Testis (tissue), 3 donors: ENCODE measurements around the gene BUB1. TPM values are rescaled to one million over a fixed set of nuclear protein-coding genes. Genes with fewer than 3 reads are reported as not detected.
"Not testable (repeated sequence)": the region's sequence is repeated elsewhere in the genome, so short reads cannot be mapped to it uniquely, and the experiment has no call there.

Experiments used
- DNase-seq: peaks from one replicate; pipeline ENCODE4 v3.0.0-alpha.2; 2019
- H3K27ac ChIP-seq, 2 donors: fragments of 200-600 bp; sonication (generic); one replicate each; pipeline ENCODE4 v1.5.1; 2019
- H3K27me3 ChIP-seq: fragments of 200-600 bp; sonication (generic); one replicate; pipeline ENCODE4 v1.5.1; 2019
- H3K36me3 ChIP-seq: fragments of 200-600 bp; sonication (generic); one replicate; pipeline ENCODE4 v1.5.1; 2017; ENCODE audit warnings: low read depth; ENCODE audit errors: missing control alignments
- H3K4me1 ChIP-seq: fragments of 200-600 bp; sonication (generic); one replicate; pipeline ENCODE4 v1.5.1; 2019
- H3K4me3 ChIP-seq, 2 donors: fragments of 200-600 bp; sonication (generic); one replicate each; pipeline ENCODE4 v1.5.1; 2017 to 2019
- H3K9me3 ChIP-seq: fragments of 200-600 bp; sonication (generic); one replicate; pipeline ENCODE4 v1.5.1; 2017
- POLR2A ChIP-seq: fragments of 450-650 bp; IDR thresholded peaks from one replicate; pipeline ENCODE4 v1.6.1; 2017; ENCODE audit warnings: antibody characterized with exemption, mild to moderate bottlenecking, moderate library complexity
- WGBS, 2 donors: methylation state at CpG; one replicate each; pipeline ENCODE4 v1.1.5; 2018; 5-methylcytosine and 5-hydroxymethylcytosine counted together
- intact Hi-C: fragments of 100-400 bp; cut with DNase I; formaldehyde crosslinking; loops from one replicate; pipeline ENCODE4 v1.15.1; 2023; ENCODE audit warnings: low total_unique reads
- polyA plus RNA-seq: library from polyadenylated mRNA; stranded (reverse); fragments of 350-450 nt; fragmentation: Illumina TruSeq; extraction: RNeasy Lipid Tissue Mini Kit (QIAGEN cat#74804); gene quantifications from one replicate; pipeline ENCODE4 v1.2.3, GENCODE V29; 2014; ENCODE audit warnings: low read depth, low replicate concordance; ENCODE audit not compliant: insufficient read depth
- total RNA-seq, 2 donors: library from RNA; depleted of rRNA; stranded (reverse); fragments of >200 nt; gene quantifications; one replicate each; pipeline ENCODE4 v1.2.3, GENCODE V29; 2016
- TF ChIP-seq, protein P1 (sequence below), 3 experiments: fragments of 450-650 bp in 2 of 3; fragments of 200-600 bp in 1 of 3; sonication (generic) in 1 of 3; IDR thresholded peaks; one replicate each; pipeline ENCODE4 v1.5.1; 2016 to 2019; ENCODE audit warnings: antibody characterized with exemption in 3 of 3, mild to moderate bottlenecking in 2 of 3, moderate library complexity in 1 of 3

Gene BUB1
- total and polyA plus RNA-seq, 3 donors from 2014 or later, result 50.5 to 72.9 (median 70.0) TPM

DNA sequence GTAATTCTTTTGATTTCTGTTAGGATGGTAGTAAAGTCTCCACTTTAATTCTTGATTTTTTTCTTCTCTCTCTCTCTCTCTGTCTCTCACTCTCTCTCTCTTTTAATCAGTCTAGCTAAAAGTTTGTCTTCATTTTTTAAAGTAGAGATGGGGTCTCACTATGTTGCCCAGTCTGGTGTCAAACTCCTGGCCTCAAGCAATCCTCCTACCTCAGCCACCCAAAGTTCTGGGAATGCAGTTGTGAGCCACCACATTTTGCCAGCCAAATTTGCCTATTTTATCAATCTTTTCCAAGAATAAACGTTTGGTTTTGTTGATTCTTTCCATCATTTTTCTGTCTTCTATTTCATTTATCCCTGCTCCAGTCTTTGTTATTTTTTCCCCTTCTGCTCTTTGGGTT is 30.6 kb upstream of the BUB1 start:
- Histone ChIP-seq H3K27ac (no peak overlapping the region), H3K4me1 (no peaks in the 10 kb centered on the region), H3K27me3 (no peaks in the 10 kb centered on the region), H3K4me3 (no peak overlapping the region), H3K9me3 (no peaks in the 10 kb centered on the region), H3K36me3 (no peaks in the 10 kb centered on the region)
- intact Hi-C loops, result no loop called here
- WGBS, 2 donors, result 44 to 50% methylated on average over 1 of the region's 1 CpG
- no peak for TF ChIP-seq POLR2A
- TF ChIP-seq, protein P1, sequence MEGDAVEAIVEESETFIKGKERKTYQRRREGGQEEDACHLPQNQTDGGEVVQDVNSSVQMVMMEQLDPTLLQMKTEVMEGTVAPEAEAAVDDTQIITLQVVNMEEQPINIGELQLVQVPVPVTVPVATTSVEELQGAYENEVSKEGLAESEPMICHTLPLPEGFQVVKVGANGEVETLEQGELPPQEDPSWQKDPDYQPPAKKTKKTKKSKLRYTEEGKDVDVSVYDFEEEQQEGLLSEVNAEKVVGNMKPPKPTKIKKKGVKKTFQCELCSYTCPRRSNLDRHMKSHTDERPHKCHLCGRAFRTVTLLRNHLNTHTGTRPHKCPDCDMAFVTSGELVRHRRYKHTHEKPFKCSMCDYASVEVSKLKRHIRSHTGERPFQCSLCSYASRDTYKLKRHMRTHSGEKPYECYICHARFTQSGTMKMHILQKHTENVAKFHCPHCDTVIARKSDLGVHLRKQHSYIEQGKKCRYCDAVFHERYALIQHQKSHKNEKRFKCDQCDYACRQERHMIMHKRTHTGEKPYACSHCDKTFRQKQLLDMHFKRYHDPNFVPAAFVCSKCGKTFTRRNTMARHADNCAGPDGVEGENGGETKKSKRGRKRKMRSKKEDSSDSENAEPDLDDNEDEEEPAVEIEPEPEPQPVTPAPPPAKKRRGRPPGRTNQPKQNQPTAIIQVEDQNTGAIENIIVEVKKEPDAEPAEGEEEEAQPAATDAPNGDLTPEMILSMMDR (IDR thresholded peaks at IDR 0.05), result no peak
- no peak for DNase-seq

DNA sequence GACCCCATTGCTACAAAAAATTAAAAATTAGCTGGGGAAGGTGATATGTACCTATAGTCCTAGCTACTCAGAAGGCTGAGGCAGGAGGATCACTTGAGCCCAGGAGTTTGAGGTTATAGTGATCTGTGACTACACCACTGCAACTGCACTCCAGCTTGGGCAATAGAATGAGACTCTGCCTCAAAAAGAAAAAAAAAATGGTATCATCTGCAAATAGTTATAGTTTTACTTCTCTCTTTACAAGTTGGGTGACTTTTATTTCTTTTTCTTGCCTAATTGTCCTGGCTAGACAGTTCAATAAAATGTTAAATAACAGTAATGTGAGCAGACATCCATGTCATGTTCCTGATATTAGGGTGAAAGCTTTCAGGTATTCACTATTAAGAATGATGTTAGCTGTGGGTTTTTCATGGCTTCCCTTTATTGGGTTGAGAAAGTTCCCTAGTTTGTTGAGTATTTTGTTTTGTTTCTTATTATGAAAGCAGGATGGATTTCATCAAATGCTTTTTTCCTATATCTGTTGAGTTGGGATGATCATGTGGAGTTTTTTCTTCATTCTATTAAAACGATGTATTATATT is 29.6 kb upstream of the BUB1 start:
- Histone ChIP-seq H3K36me3 (no peaks in the 10 kb centered on the region), H3K27me3 (no peaks in the 10 kb centered on the region), H3K9me3 (no peaks in the 10 kb centered on the region), H3K4me3 (no peak overlapping the region), H3K27ac (no peak overlapping the region), H3K4me1 (no peaks in the 10 kb centered on the region)
- intact Hi-C loops, result no loop called here
- DNase-seq, result no peak
- TF ChIP-seq, protein P1 (IDR thresholded peaks at IDR 0.05), result no peak
- no peak for TF ChIP-seq POLR2A
- 82 to 89% methylated on average over 1 of the region's 1 CpG for WGBS, 2 donors

DNA sequence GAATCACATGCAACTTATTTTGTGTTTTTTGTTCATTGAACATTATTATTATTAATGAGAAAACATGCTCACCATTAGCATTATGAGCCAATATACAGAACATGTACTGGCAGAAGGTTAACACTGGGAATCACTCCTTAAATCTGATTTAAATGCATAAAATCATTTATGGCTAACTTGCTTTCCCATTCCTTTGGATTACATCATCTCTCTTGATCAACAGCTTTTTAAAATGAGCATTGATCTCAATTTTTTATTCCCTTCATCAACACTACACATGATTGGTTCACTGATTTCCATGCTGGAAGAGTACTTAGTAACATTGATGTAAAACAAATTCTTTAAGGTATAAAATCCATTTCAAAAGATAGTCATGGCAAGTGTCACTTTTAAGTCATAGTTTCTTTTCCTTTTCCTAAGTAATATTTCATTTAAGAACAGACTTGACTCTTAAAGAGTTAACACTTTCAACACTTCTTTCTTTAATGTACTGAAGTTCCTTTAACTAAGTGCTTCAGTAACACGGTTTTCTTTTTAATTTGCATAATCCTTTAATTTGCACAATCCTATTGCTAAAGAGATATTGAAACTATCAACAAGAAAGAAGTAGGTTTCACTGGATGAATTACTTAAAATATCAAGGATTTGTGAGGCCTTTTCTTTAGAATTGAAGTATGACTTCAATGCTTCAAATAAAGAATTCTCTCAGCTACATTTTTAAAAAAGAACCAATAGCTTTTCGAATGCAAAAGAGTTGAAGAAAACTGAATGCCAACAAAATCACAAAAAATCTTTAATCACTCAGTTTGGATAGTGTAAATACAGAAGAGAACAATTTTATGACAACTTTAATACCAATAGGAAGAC is 24.9 kb upstream of the BUB1 start:
- Histone ChIP-seq H3K27me3 (no peaks in the 10 kb centered on the region), H3K4me3 (no peak overlapping the region), H3K27ac (no peak overlapping the region), H3K4me1 (no peaks in the 10 kb centered on the region), H3K9me3 (no peaks in the 10 kb centered on the region), H3K36me3 (no peaks in the 10 kb centered on the region)
- DNase-seq, result no peak
- intact Hi-C loops, result no loop called here
- 70 to 75% methylated on average over 2 of the region's 2 CpGs for WGBS, 2 donors
- TF ChIP-seq, protein P1 (IDR thresholded peaks at IDR 0.05), result no peak
- no peak for TF ChIP-seq POLR2A

DNA sequence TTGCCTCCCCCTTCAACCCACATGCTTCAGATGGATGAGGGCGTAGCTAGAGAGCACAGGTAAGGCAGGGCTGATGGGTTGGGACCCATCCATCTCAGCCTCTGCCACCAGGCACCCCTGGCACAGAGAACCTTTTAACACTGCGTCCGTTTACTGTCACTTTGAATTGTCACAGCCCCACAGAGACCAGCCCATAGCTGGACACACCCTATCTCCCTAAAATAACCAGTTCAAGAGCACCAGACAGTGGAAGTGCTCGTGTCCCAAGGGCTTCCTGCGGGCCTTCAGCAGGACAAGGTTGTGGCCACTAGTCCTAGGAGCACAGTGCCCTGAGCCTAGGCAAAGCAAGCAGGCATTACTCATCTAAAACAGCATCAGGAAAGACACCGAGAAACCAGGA is 20.4 kb upstream of the BUB1 start:
- H3K4me1 ChIP-seq, H3K36me3 ChIP-seq, H3K27me3 ChIP-seq, H3K27ac ChIP-seq, DNase-seq, H3K9me3 ChIP-seq, H3K4me3 ChIP-seq, intact Hi-C loops: not testable (repeated sequence)
- WGBS, 2 donors, result no CpG with 5 or more reads among the region's 6 CpGs

DNA sequence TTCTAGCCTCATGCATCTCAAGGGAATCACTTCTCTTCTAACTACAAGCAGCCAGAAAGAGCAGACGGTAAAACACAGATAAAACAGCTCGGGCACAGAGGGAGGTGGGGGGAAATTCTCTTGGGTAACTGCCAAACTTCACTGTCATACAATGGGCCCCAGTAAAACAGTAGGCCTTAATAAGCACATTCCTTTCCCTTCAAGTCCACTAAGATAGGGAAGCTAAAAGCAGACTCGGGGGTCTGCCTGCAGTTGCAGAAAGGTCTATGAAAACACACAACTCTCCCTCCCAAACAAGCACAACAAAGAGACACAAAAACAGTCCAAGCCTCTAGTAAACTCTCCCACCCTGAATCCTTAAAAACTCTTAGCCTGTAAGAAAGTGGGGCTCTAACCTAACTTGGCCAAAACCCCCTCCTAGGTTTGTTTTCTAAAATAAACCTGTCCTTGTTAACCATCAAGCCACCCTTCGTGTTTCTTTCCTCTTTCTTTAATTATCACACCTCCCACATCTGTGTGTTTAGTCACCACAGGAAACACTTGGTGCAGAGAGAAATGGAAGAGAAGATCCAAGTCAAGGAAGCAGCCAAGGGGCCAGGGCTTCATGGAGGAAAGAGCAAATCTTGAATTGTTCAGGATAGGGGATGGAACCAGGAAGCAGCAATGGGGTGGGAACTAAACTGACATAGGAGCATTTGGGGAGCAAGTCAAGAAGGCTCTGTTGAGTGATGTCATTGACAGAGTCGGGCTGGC is 17.5 kb upstream of the BUB1 start:
- intact Hi-C loops, H3K27ac ChIP-seq, DNase-seq, H3K4me3 ChIP-seq, H3K9me3 ChIP-seq, H3K27me3 ChIP-seq, H3K36me3 ChIP-seq, H3K4me1 ChIP-seq: not testable (repeated sequence)
- WGBS, 2 donors, result 41 to 53% methylated on average over 5 of the region's 5 CpGs
